Measurements from ENCODE around the gene CYP3A4.
"Not testable (repeated sequence)": the region's sequence is repeated elsewhere in the genome, so short reads cannot be mapped to it uniquely, and the experiment has no call there.

Gene CYP3A4

DNA sequence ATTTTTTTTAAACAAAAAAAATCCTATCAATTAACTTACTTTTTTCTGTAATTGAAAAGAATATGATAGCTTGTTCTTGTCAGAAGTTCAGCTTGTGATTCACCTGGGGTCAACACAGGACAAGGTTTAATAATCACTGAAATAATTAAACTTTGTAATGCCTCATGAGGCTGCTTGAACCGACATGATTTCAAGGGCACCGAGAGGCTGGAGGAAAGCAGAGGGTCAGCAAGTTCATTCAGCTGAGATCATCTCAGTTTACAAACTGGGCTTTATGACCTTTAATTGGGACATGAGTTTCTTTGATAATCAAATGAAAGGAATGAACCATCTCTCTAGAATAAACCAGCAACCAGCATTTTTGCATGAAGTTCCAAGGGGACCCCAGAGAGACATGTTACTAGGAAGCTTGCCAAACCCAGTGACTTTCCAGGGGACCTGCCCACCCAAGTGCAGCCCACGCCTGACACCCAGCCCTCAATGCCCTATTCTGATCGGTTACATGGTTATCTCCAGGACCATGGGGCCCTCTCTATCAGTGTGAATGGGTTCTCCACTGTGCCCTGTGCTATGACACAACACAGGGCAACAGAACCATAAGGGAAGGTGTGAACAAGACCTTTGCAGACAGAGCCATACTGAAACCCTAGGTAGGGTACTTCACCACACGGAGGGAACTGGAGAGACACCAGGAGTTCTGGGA, 7.8 kb upstream of the CYP3A4 start:
- FAIRE-seq: no peak

DNA sequence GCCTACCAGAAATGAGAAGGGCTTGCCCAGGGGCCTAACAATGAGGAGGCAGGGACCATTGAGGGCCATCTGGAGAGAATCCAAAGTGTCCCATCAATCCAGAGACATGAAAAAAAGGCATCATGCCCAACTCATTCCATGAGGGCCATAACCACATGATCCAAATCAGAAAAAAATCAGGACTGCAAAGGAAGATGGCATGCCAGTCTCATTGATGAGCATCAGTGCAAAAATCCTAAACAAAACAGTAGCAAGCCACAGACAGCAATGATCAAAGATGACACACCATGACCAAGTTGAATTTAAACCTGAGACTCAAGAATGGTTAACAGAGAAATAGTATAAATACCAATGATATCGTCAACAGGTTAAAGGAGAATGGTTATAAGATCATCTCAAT, 7.0 kb upstream of the CYP3A4 start:
- no peak for FAIRE-seq

DNA sequence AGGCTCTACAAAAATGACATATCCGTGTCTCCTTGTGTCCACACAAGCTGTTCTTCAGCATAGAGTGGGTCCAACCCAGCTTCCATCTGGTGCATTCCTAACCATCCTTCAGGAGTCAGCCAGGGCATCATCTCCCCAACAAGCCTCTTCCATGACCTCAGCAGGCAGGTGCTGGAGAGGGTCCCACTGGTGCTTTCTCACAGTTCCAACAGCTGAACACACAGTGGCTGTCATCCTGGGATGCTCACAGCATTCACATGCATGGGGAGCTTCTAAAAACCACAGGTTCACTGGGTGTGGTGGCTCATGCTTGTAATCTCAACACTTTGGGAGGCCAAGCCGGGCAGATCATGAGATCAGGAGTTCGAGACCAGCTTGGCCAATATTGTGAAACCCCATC, 6.4 kb upstream of the CYP3A4 start:
- FAIRE-seq: no peak

DNA sequence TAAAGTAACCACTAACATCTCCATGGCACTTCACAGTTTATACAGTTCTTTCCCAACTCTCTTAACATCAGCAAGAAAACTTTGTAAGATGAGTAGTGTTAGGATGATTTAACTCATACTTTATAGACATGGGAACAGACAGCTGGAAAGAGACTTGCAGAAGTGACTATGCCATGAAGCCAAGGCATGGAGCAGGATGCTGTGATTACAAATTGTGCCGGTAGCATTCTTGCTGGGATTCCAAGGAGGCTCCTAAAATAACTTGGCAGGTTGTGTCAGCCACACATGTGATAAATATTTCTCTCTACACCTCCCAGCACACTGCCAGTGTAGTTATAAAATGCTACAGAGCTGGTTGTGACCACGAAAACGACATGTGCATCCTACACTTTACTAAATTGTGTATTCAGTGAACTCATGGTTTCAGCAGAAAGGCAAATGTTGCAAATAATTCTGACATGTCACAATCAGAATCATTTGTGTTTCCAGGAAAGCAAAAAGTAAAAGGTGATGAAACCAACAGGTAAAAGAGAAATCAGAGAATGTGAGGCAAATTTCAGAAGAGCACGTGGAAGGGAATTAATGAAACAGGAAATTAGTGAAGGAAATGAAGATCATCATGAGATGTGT, 5.6 kb upstream of the CYP3A4 start:
- FAIRE-seq: no peak

DNA sequence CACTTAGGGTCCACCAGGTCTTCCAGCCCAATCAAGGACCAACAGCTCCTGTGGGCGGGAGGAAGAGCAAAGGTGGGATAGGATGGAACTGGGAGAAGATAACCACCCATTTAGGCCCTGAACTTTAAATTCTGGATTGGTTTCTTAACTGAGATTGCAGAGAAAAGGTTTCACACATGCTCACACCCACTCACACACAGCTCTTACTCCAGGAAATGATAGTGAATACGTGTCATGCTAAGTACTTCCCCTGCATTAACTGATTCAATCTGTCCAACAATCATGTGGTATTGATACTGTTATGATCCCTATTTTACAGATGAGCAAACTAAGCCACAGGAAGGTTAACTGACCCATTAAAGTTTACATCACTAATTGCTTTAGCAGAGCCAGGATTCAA, 4.6 kb upstream of the CYP3A4 start:
- FAIRE-seq: no peak

DNA sequence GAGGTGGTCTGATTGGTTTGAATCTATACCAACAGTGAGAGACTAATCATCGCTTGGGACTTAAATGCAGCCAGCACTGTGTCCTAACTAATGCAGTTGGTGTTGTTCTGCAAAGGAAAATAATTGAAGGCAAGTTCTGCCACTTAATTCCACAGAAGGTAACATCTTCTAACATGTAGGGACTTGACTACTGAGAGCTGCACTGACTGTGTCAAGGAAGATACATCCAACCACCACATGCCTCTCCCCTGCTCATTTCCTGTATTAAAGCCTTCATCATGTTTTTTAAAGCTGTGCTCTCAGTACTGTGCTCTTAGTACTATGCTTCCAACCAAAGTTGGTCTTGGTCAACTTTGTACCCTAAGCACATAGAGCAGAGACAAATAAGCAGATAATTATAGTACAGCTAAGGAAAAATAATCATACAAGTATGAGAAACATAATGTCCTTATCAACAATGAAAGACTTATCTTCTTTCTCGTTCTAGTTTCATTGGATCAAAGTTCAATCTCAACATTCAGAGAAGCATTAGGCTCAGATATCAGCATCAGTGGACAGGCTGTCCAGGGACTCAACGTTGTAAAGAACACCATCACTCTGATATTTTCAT, 2.8 kb upstream of the CYP3A4 start:
- no peak for FAIRE-seq

DNA sequence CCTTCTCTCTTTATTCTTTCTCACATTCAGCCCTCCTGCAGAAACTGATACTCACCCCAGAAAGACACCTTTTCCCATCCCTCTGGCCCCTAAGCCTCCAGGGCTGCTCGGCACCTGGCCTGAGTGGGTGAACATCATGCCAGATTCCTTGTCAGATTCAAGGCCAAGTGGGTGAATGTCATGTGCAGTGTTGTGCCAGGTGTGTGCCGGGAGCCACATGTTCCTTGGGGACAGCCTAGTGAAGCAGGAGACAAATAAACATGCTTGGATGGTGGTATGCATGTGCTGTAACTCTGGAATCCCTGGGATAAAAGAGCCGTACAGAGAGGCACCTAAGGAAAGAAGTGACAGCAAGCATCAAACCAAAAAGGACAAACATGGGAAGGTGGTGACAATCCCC, 1.7 kb upstream of the CYP3A4 start:
- not testable (repeated sequence) for FAIRE-seq

DNA sequence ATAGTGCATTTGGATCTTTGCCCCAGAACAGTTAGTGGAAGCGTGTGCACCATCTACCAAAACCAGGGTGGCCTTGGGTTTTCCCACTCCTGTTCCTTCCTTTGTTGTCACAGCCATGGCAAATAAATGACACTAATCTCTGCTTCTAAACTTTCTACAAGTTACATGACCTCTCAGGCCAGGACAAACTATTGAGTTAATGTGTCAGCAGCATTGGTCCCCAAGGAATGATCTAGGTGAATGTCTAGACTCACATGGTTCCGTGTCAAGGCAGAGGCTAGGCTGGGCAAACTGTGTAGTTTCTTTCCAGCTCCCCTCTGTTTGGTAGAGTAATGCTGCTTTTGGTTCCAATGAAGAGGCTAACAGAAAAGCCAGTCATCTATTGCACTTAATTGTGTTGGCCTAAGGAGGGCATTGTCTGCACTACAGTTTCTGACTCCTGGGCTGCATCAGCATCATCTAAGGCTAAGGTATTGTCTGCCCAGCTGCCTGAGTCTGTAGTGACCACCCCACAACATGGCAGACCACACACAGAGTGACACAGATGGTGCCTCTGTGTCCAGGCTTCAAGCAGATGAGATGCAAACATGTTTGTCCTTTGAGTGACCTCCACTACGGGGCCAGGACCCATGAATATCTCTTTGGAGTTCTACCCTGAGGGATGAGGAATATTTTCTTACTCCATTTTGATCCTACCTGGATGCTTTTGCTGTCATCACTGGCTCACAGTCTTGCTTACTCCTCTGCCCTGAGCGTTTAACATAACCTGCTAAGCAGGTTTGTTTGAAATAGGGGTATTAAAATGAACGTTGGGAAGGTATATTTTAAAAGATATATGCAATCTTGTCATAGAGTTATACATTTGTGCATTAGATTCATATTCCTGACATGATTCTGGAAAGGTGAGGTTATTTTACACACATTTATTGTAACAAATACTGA, 1.7 kb downstream of the CYP3A4 start:
- no peak for FAIRE-seq

DNA sequence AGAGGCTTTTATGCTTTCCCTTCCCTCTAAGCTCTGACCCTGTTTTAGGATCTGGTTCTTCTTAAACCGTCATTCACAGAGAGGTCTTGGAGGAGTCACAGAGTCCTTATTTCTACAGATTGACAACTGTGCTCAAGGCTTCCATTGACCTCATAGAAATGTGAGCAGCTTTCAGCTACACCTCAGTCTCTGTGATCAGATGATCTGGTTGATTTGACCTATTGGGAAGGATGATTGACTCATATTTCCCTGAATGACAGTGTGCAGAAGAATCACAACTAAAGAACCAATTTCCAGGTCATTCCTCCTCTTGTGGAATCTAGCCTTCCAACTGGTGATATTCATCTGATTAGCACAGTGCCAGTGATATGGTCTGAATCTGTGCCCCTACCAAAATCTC, 3.4 kb downstream of the CYP3A4 start:
- FAIRE-seq: no peak

DNA sequence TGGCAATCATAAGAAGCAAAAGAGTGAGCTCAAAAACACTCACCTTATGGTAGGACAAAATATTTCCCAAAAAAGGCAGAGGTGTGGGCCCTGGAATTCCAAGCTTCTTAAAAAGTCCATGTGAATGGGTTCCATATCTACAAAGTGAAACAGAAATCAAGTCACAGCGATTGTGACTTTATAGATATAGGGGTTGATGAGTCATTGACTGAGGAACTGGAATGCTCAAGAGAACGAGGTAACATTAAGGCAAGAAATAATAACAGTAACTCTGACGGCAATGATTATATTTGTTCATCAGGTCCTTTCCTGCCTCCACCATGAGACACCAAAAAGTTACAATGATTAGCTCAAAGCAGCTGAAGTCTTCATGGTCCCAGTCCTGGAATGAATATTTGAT, 4.0 kb downstream of the CYP3A4 start:
- no peak for FAIRE-seq

DNA sequence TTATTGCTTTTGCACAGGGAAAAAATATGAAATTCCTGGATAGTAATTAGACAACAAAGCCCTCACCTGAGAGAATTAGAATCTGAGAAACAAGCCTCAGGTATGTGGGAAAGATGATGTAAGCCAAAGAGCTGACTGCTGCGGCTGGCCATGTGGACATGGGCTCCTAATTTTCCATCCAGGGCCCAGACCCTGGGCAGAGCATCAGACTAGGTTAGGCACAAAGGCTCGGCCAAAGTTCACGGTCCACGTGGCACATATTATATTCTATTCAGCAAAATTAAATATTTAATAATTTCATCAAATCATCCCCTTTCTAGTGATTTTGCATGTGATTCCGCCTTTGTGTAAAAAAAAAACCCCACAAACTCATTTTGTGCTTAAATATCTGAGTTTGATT, 5.1 kb downstream of the CYP3A4 start:
- FAIRE-seq: no peak

DNA sequence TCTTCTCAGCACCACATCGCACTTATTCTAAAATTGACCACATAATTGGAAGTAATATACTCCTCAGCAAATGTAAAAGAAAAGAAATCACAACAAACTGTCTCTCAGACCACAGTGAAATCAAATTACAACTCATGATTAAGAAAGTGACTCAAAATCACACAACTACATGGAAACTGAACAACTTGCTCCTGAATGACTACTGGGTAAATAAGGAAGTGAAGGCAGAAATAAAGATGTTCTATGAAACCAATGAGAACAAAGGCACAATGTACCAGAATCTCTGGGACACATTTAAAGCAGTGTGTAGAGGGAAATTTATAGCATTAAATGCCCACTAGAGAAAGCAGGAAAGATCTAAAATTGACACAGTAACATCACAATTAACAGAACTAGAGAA, 10.6 kb downstream of the CYP3A4 start:
- FAIRE-seq: not testable (repeated sequence)

DNA sequence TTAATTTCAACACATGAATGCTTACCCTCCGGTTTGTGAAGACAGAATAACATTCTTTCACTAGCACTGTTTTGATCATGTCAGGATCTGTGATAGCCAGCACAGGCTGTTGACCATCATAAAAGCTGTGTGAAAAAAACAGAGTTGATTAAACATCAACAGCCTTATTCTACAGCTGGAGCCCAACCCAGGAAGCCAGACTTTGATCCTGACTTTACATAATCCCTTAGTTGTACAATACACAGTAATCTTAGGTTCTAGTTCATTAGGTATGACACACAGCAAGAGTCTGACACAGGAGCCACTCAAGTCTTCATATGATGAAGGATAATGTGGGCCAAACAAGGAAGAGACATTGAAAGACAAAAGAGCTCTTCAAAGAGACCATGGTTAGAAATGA, 11.4 kb downstream of the CYP3A4 start:
- no peak for FAIRE-seq

DNA sequence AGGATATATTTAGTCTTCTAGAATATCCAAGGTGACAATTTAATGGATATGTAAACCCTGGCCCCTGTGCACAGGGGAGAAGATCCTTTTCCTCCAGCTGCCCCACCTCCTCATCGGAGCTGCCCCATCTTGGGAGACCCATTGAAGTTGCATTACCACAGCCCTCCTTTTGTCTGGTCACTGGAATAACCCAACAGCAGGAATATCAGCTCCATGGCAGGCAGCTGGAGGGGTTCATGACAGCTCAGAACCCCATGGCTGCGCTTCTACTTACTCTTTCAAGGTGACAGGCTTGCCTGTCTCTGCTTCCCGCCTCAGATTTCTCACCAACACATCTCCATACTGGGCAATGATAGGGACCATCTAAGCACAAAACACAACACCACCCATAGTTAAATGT, 14.5 kb downstream of the CYP3A4 start:
- FAIRE-seq: not testable (repeated sequence)

DNA sequence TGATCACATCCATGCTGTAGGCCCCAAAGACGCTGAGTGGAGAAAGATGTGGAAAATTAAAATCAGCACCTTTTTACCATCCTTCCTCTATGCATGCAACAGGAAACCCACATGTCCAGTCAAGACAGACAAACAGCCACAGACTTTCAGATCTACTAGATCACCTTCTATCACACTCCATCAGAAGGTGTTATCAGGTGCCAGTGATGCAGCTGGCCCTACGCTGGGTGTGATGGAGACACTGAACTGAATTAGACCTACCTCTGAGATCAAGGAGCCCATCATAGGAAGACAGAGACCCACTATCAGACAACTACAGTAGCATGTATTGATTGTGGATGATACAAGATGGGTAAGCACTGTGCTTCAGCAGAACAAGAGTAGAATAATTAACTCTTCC, 15.5 kb downstream of the CYP3A4 start:
- FAIRE-seq: no peak

DNA sequence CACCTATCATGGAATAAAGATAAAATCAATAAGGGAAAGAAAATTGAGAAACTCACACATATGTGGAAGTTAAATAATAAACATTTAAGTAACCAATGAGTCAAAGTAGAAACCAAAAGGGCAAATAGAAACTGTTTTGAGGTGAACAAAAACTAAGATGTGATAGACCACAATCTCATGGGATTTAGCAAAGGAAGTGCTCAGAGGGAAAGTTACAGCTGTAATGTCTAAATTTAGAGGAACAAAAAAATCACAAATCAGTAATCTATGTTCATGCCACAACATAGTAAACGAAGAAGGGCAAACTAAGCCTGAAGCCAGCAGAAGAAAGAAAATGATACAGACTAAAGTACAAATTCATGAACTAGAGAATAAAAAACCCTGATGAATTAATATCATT, 16.3 kb downstream of the CYP3A4 start:
- no peak for FAIRE-seq

DNA sequence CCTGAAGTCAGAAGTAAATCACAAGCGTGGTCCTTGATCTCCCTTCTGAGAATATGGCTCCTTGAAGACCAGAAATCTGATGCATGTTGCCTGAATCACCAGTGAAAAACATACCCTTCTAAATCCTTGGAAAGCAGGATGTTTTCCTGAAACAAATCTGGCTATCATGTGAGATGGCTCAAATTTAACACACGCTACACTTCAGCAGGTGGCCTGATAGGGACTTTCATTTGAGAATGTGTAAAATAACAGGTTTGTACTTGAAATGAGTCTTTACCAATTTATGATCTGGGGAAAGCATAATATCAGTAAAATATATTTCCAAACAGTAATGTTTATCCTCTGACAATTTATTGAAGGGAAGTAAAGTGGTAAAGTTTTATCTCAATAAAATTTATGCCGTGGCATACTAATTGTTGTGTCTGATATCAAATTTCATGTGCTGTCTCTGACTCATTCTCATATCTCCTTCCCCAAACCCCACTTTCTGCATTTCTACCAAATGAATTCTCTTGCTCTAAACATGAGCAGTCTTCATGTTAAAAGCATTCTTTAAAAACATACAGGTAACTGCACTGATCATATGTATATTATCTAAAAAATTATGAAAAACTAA, 17.4 kb downstream of the CYP3A4 start:
- FAIRE-seq: no peak

DNA sequence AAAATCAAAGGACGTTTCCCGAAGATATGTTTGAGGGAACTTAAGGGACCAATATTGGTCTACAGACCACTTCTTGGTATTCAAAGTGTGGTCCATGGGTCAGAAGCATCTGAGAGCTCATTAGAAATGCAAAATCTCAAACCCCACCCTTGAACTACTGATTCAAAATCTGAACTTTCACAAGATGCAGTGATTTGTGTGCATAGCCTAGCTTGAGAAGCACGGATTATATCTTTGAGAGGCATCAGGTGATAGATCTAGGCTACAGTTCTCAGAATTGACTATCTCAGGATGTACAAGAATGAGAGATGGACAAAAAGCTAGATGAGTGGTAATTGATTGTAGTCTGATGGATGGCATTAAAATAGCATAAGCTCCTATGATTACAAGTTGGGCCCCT, 19.5 kb downstream of the CYP3A4 start:
- no peak for FAIRE-seq

DNA sequence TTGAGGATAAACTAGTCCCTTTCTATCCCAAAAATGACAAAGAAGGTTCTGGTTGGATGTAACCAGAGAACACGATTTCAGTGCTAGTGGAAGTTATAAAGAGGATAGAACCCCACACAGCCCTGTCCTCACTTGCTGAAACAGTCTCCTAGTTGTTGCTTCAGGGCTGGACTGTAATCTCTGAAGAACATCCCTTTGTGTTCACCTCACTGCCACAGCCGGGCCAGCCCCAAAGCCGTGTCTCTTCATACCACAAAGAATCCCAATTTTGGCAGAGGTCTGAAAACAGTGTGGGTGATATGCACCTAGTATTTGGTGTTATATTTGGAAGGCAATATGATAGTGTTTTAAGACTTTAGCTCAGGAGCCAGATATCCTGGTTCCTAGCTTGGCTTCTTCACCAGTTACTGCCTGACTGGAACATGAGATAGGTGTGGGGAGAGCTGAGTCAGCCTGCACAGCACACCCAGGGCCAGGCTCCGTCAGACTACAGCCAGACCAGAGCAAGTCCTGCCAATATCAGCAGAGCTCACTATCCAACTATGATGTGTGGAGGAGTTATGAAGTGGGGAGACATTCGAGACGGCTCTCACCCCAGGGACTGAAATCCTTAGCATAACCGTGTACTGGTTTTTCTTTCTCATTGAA, 21.2 kb downstream of the CYP3A4 start:
- no peak for FAIRE-seq

DNA sequence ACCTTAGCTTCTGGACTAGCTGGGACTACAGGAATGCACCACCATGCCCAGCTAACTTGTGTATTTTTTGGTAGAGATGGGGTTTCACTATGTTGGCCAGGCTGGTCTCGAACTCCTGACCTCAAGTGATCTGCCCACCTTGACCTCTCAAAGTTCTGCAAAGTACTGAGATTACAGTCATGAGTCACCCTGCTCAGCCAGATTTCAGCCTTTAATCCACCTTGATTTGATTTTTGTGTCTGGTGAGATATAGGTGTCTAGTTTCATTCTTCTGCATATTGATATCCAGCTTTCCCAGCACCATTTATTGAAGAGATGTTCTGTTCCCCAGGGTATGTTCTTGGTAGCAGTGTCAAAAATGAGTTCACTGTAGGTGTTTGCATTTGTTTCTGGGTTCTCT, 28.9 kb downstream of the CYP3A4 start:
- no peak for FAIRE-seq

DNA sequence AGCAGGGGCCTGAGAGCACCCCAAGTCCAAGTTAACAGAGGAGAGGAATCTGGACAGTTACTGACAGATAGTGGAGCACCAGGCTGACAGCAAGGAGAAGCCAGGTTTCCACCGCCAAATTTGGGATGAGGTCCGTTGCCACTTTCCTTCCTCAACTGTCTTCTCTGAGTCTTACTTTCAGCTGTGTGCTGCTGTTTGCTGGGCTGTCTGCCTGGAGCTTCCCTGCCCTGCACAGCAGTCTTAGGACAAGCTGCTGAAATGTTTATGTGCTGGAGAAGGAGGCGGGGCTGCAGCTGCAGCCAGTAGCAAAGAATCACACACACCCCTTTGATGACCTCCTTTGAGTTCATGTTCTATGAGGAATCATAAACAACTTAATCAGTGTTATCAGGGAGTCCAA, 31.6 kb downstream of the CYP3A4 start:
- FAIRE-seq: no peak

DNA sequence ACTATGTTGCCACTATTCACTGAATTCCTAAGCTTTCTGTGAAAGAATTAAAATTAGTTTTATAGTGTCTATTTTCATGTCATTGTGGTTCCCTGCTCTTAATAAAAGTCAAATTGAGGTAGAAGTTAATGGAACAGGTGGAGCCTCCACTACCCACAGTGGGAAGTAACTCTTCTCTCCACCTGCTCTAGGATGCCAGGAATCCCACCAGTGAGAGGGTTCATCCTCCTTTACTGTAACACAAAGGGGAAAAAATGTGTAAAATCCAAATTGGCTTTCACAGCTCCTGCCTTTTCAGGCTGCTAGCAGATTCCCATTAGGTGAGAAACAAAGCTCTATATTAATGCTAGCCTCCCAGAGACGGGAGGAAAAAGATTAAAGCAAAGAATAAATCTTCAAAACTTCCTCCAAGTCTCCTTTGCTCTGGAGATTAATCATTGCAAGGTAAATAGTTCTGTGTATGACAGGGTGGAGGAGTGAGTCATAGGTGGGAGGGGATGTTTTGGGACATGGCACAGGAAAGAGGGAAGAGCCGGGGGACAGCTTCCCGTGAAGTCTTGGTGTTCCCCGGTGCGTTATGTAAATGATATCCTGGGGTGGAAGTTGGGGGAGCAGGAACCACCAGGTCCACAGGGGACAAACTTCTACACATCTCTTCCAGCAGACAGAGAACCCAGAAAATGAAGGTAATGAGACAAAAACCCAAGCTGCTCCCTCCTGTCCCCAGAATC, 32.5 kb downstream of the CYP3A4 start:
- not testable (repeated sequence) for FAIRE-seq

Measured in A204.1 (cell line).